ENCODE measurements around the gene MIB2. TPM values are rescaled to one million over a fixed set of nuclear protein-coding genes. Genes with fewer than 3 reads are reported as not detected.
"Not testable (repeated sequence)": the region's sequence is repeated elsewhere in the genome, so short reads cannot be mapped to it uniquely, and the experiment has no call there.

MIB2 gene
- total RNA-seq, 1 donor from 2014 or later = 68.4 TPM

DNA sequence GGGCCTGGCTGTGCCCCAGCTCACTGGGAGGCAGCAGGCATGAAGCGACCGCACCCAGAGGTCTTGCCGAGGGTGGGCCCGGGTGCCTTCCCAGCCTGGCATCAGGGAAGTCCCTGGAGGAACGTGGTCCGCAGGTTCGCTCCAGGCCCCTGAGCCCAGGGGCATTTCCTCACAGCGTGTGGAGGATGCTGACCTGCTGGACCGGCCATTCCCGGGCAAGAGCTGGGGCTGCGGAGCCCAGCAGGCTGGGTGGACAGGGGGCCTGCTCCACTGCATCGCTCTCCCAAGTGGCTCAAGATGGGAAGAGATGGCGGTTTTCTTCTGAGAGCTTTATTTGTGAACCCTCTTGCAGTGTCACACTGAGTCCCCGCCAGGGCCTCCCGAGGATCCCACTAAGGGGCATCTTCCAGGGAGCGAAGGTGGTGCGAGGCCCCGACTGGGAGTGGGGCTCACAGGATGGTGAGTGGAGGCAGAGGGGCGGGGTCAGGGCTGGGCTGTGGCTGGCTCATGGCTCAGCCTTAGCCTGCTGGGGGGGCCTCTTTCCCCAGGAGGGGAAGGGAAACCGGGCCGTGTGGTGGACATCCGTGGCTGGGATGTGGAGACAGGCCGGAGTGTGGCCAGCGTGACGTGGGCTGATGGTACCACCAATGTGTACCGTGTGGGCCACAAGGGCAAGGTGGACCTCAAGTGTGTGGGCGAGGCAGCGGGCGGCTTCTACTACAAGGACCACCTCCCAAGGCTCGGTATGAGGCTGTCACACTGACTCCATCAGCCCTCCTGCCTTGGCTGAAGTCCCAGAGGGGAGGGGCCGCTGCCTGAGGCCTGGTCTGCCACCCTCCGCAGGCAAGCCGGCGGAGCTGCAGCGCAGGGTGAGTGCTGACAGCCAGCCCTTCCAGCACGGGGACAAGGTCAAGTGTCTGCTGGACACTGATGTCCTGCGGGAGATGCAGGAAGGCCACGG lies 9.4 kb downstream of the MIB2 start:
- ATAC-seq (no peak), DNase-seq (ENCODE audit: low spot score) (no peak)
- intact Hi-C loops (cut with DNase I) = no loop called here

DNA sequence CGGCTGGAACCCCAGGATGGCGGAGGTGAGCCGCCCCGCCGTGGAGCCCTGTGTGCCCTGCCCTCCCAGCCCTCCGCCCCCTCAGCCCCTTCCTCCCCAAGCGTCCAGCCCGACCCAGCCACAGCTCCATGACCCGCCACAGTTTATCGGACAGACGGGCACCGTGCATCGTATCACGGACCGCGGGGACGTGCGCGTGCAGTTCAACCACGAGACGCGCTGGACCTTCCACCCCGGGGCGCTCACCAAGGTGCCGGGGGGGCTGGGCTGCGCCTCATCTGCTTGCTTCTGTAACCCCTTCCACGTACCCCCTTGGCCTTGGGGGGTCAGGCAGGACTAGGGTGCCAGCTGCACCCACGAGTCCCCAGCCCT lies 10.1 kb downstream of the MIB2 start:
- ATAC-seq (no peak), DNase-seq (ENCODE audit: low spot score) (no peak)
- intact Hi-C loops (cut with DNase I) = no loop called here

DNA sequence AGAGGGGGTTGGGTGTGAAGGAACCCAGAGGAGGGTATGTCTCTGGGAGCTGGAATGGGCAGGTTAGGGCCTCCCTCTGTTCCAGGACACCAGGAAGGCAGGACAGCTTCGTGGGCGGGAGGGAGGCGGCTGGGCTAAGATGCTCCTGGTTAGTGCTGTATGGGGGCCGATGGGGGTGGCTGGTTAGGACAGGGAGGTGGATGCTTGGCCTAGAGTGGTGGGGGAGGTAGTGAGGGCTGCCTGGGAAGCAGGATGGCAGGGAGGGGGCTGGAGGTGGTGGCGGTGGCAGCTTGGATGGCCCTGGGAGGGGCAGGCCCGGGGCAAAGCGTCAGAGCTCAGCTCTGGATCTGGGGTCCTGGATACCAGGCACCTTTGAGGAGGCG lies 10.5 kb downstream of the MIB2 start:
- DNase-seq (ENCODE audit: low spot score) = no peak
- ATAC-seq = no peak
- intact Hi-C loops (cut with DNase I) = no loop called here

DNA sequence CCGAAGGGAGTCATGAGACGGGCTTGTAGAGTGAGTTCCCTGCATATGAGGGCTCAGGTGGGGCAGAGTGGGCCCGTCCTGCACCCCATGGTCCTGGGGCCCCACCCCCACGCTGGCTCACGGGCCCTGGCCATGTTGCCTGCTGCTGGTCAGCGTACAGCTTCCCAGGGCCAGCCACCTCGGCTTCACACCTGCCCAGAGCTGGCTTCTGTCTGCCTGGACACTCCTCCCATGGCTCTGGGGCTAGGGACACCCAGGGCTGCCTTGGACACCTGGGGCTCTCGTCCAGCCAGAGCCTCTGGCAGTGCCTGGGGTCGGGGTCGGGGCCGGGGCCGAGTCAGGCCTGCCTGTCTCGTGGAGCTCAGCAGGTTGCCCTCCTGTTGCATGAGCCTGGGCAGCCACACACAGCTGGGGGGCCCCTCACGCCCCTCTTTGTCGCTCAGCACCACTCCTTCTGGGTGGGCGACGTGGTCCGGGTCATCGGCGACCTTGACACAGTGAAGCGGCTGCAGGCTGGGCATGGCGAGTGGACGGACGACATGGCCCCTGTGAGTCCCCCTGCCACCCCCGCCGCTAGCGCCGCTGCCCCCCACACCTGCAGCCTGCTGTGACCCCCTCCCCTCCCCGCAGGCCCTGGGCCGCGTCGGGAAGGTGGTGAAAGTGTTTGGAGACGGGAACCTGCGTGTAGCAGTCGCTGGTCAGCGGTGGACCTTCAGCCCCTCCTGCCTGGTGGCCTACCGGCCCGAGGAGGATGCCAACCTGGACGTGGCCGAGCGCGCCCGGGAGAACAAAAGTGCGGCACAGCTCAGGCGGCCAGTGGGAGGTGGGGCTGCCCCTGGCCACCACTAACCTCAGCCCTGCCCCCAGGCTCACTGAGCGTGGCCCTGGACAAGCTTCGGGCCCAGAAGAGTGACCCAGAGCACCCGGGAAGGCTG lies 11.2 kb downstream of the MIB2 start:
- no peak for DNase-seq (ENCODE audit: low spot score)
- intact Hi-C loops (cut with DNase I) = no loop called here

DNA sequence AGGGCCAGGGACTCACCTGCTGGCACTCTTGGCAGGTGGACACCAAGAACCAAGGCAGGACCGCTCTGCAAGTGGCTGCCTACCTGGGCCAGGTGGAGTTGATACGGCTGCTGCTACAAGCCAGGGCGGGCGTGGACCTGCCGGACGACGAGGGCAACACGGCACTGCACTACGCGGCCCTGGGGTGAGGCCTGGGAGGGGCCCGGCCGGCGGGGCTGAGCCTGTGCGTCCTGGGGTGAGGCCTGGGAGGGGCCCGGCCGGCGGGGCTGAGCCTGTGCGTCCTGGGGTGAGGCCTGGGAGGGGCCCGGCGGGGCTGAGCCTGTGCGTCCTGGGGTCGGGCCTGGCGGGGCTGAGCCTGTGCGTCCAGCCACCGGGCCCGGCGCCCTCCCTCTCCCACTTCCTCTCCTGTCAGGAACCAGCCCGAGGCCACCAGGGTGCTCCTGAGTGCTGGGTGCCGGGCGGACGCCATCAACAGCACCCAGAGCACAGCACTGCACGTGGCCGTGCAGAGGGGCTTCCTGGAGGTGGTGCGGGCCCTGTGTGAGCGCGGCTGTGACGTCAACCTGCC lies 12.0 kb downstream of the MIB2 start:
- ATAC-seq = no peak
- DNase-seq (ENCODE audit: low spot score) = no peak
- intact Hi-C loops (cut with DNase I) = no loop called here

More for the DNA sequence above, 11.2 kb downstream of the MIB2 start:
- no peak for ATAC-seq

DNA sequence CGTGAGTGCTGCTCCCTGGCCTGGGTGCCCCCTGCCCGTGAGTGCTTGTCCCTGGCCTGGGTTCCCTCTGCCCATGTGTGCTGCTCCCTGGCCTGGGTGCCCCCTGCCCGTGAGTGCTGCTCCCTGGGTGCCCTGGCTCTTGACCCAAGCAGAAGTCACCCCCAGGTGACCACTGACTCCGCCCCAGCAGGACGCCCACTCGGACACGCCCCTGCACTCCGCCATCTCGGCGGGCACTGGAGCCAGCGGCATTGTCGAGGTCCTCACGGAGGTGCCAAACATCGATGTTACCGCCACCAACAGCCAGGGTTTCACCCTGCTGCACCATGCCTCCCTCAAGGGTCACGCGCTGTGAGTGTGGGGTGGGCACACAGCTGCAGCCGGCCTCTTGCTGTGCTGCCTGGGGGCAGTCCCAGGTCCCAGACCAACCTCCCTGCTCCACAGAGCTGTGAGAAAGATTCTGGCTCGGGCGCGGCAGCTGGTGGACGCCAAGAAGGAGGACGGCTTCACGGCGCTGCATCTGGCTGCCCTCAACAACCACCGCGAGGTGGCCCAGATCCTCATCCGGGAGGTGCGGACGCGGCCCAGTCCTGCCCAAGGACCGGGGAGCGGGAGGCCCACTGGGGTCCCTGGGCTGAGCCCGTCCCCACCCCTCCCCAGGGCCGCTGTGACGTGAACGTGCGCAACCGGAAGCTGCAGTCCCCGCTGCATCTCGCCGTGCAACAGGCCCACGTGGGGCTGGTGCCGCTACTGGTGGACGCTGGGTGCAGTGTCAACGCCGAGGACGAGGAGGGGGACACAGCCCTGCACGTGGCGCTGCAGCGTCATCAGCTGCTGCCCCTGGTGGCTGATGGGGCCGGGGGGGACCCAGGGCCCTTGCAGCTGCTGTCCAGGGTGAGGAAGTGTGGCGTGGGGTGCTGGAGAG lies 12.8 kb downstream of the MIB2 start:
- intact Hi-C loops (cut with DNase I) = no loop called here
- no peak for DNase-seq (ENCODE audit: low spot score)
- ATAC-seq = no peak

DNA sequence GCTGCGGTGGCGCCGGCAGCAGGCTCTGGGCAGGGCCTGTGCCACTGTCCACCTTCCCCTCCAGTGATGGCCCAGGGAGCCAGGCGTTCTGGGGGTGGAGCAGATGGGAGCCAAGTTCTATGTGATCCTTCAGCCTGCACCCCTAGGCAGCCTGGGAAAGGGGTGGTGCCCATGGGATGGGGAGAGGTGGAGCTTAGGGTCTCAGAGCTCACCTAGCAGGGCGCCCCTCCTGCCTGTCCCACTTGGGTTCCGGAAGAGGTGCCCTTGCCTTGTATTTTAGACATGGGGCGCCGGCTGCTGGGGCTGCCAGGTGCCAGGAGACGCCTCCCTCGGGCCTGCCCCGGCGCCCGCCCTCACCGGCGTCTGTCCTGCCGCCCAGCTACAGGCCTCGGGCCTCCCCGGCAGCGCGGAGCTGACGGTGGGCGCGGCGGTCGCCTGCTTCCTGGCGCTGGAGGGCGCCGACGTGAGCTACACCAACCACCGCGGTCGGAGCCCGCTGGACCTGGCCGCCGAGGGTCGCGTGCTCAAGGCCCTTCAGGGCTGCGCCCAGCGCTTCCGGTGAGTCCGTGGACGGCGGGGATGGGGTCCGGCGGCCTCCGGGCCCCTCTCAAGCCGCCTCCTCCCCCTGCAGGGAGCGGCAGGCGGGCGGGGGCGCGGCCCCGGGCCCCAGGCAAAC lies 13.6 kb downstream of the MIB2 start:
- intact Hi-C loops (cut with DNase I) = no loop called here
- no peak for DNase-seq (ENCODE audit: low spot score)

DNA sequence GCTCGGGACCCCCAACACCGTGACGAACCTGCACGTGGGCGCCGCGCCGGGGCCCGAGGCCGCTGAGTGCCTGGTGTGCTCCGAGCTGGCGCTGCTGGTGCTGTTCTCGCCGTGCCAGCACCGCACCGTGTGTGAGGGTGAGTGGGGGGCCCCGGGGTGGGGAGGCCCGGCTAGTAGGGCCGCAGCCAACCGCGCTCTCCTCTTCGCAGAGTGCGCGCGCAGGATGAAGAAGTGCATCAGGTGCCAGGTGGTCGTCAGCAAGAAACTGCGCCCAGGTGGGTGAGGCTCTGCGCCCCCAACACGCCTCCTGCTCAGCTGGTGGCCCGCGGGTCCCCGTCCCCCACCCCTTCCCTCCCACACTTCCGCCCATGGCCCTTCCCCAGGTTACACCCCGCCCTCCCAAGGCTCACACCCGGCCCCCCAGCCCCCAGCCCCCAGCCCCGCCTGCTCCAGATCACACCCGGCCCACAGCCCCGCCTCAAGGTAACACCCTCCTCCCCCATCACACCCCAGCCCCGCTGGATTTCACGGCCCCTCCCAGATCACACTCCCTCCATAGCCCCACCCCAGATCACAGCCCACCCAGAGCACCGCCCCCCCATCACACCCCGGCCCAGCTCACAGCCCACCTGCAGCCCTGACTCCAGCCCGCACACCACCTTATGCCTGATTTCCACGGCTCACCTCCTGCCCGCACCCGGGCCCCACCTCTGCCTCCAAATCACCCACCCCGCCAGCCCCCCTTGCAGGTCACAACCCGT lies 14.3 kb downstream of the MIB2 start:
- ATAC-seq = peak; percentile 1
- DNase-seq (ENCODE audit: low spot score) = peak; percentile 61
- intact Hi-C loops (cut with DNase I) = no loop called here

More for the DNA sequence above, 13.6 kb downstream of the MIB2 start:
- no peak for ATAC-seq

DNA sequence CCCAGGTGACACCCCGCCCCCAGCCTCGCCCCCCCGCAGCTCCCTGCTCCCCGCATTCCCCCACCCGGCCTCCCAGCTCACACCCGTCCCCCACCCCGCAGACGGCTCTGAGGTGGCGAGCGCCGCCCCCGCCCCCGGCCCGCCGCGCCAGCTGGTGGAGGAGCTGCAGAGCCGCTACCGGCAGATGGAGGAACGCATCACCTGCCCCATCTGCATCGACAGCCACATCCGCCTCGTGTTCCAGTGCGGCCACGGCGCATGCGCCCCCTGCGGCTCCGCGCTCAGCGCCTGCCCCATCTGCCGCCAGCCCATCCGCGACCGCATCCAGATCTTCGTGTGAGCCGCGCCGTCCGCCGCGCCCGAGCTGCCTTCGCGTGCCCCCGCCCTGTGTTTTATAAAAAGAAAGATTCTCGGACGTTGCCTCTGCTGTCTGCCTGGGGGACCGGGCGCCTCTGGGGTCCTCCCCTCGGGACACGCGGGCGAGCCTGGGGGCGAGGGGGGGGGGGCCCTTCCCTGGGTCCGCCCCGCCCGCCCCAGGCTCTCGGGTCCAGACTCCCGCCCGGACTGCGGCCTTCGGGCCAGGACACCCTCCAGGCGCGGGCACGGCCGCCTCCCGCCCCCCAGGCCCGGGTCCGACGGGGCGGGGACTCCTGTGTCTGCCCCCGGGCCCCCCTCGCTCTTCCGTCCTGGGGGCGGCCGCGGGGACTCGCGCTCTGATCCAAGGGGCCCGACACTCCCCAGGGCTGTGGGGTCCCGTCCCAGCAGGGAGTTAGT lies 15.1 kb downstream of the MIB2 start:
- ATAC-seq (peak; percentile 68), DNase-seq (ENCODE audit: low spot score) (peak; percentile 81)
- intact Hi-C loops (cut with DNase I) = no loop called here

DNA sequence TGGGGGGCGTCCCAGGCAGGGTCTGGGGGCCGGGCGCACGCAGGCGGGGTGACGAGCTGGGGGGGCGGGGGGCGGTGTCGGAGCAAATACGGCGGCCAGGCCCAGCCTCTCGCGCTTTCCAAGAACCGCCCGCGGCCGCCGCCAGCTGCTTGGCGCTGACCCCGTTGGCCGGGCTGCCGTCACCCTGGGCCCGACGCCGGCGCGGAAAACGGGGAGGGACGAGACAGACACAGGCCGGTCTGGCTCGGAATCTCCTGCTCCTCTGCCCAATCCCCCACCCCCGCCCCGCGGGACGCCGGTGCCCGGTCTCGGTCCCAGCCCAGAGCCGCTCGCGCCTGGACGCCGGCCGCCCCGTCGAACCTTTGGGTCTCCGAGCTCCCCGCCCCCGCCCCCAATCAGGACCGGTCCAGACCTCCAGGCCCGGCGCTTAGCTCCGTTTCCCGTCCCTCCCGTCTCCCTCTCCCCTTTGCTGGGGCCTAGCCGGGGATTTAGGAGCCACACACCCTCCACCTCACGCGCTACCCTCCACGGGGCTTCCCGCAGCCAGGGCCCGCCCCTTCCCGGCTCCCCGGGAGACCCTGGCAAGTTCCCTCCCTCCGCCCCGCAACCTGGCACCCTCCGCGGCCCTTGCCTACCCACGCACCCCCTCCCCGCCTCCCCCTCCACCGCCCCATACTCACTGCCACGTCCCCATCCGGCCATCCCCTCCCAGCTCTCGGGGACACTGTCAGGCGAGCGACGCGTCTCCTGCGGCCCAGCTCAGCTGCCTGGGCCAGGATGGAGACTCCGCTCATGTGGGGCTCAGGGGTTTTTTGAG lies 15.9 kb downstream of the MIB2 start:
- ATAC-seq = peak; percentile 70
- intact Hi-C loops (cut with DNase I) = no loop called here
- DNase-seq (ENCODE audit: low spot score) = peak; percentile 84

DNA sequence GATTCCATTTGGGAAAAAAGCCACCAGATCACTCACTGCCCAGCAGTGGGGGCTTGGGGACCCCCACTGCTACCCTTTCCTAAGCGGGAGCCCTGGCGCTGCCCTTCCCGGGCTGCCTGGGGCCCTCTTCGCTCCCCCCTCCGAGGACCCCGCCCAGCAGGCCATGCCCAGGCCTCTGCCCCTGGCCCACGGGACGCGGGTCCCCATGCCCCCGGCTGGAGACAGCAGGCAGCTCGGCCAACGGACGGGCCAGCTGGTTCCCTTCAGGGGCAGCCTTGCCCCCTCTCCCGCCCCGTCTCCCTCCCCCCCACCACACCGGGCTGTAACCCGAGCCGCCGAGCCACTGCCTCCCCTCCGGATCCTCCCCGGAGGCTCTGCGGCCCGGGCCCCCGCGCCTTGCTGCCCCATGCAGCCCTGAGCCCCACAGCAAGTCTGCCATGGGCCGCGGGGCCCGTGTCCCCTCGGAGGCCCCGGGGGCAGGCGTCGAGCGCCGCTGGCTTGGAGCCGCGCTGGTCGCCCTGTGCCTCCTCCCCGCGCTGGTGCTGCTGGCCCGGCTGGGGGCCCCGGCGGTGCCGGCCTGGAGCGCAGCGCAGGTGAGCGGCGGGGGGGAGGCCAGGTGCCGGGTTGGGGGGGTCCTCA lies 16.6 kb downstream of the MIB2 start, which contains the start of gene MMP23B:
TSS of gene MMP23B (plus strand) at position 392 of the 639 bp plus-strand sequence. CDS start at position 438, 46 bp downstream.
- DNase-seq (ENCODE audit: low spot score) = no peak
- intact Hi-C loops (cut with DNase I) = no loop called here
- ATAC-seq = no peak

DNA sequence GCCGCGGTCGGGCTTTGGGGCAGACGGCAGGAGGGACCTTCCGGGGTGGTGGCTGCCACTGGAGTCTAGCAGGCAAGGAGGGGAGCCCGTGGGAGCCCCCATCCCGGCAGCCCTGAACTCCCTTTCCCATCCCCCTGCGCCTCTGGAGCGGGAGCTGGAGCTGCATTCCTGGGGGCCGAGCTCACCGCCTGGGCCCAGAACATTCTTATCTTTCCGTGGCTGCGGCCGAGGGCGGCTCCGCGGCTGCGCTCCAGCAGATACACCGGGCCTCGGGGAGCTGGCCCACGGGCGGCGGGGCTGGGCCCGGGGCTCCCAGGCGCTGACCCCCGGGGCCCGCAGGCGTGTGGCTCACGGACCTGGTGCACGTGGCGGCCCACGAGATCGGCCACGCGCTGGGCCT lies 18.1 kb downstream of the MIB2 start:
- DNase-seq (ENCODE audit: low spot score); ATAC-seq: not testable (repeated sequence)

DNA sequence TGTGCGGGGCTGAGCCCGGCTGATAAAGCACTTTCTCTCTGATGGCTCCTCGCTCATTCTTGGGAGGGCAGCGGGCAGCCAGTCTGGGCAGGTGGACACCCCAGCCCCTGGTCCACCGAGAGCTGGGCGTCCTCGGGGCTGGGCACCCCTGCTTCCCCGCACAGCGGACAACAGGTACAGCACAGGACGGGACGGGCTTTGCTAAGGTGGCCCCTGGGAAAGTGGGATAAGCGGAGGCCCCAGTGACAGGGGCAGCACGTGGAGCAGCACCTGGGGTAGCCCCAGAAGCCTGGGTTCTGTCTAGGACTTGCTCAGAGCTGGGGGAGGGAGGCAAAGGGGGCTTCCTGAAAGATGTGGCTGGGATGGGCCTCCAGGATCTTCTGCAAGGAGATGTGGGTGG lies 19.3 kb downstream of the MIB2 start:
- intact Hi-C loops (cut with DNase I); ATAC-seq: not testable (repeated sequence)
- DNase-seq (ENCODE audit: low spot score) = peak; percentile 45

More for the DNA sequence above, 18.1 kb downstream of the MIB2 start:
- intact Hi-C loops (cut with DNase I) = not testable (repeated sequence)

DNA sequence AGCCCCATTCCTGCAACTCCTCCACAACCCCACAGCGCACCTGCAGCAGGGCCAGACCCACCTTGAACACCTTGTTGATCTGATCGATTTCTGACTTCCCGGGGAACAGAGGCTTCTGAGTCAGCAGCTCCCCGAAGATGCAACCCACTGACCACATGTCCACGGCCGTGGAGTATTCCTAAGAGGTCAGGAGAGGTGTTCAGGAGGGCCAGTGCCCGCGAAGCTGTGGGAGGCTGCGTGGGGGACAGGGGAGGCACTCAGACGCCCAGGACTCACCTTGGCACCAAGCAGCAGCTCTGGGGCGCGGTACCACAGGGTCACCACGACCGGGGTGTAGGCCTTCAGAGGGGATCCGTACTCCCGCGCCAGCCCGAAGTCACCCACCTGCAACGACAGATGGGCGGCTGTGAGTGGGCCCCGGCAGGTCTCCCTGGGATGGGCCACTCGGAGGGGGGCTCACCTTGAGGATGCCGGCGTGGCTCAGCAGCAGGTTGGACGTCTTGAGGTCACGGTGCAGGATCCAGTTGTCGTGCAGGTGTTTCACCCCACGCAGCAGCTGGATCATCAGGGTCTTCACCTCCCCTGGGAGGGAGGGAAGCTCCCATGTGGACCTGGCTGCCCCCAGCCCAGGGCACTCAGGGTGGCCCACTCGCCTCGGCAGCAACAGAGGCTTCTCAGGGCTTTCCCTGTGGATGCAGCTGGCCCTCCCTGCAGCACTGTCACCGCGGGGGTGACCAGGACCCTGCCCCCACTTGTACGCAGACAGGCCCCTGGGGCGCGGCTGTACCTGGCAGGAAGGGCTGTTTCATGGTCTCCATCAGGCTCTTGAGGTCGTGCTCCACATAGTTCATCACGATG lies 21.6 kb downstream of the MIB2 start:
- ATAC-seq; intact Hi-C loops (cut with DNase I): not testable (repeated sequence)
- peak; percentile 51 for DNase-seq (ENCODE audit: low spot score)
